HepG2 (cell line): Measurements from ENCODE around the gene IL1B. TPM values are rescaled to one million over a fixed set of nuclear protein-coding genes. Genes with fewer than 3 reads are reported as not detected.

Experiments
- ATAC-seq: fragments of 200-7000 bp; cut with Tn5 transposase; 3 replicates; pipeline ENCODE4 v1.9.1; 2020; ENCODE audit warnings: mild to moderate bottlenecking, moderate library complexity
- BruUV-seq: library from RNA; stranded (reverse); fragments of 400-500 nt; replicated peaks from 2 replicates; lab custom pipeline; 2021; lab: Mats Ljungman, UMichigan
- CTCF ChIA-PET: fragments of 300-600 bp; formaldehyde crosslinking; extraction: SDS; loops from one replicate; lab custom pipeline; 2021; ENCODE audit warnings: low total read pairs, inconsistent platforms, low intra/inter-chr PET ratio; lab: Yijun Ruan, JAX
- POLR2A ChIA-PET: fragments of 350-600 bp; sonication (Branson Sonifier 250); formaldehyde crosslinking; loops from one replicate; lab custom pipeline; 2020; ENCODE audit warnings: antibody characterized with exemption, inconsistent platforms; lab: Yijun Ruan, JAX
- DNase-seq: peaks from one replicate; pipeline ENCODE4 v3.0.0-alpha.2; 2015; ENCODE audit warnings: low spot score
- FAIRE-seq: peaks from 3 replicates; lab custom pipeline; 2011; peaks lifted over from hg19 to GRCh38; lab: Jason Lieb, UNC
- H2AFZ ChIP-seq: one replicate; pipeline ENCODE4 v1.6.1; 2011; ENCODE audit warnings: low read length, inconsistent platforms
- H3K27ac ChIP-seq: fragments of 300-600 bp; 3 replicates; pipeline ENCODE4 v1.8.0; 2011; ENCODE audit warnings: mixed run types, mild to moderate bottlenecking, mixed read lengths, low read length, inconsistent platforms; ENCODE audit not compliant: insufficient read depth; ENCODE audit errors: extremely low read length
- H3K27me3 ChIP-seq, 2 experiments: fragments of 200-600 bp in 1 of 2; 2 replicates in 1 of 2; 3 replicates in 1 of 2; pipeline versions ENCODE4 v1.6.0 to v1.8.0; 2011; ENCODE audit warnings: low read length in 2 of 2, mild to moderate bottlenecking in 2 of 2, moderate library complexity in 2 of 2, inconsistent platforms in 1 of 2; ENCODE audit not compliant: insufficient read depth in 2 of 2, control insufficient read depth in 1 of 2
- H3K36me3 ChIP-seq, 2 experiments: fragments of 200-600 bp in 1 of 2; replicated peaks in 1 of 2; 2 replicates in 1 of 2; 3 replicates in 1 of 2; pipeline versions ENCODE4 v1.5.1 to v1.8.0; 2011; ENCODE audit warnings: low read length in 2 of 2, inconsistent platforms in 1 of 2; ENCODE audit not compliant: insufficient read depth in 2 of 2, control insufficient read depth in 1 of 2
- H3K4me1 ChIP-seq: 2 replicates; pipeline ENCODE4 v1.5.1; 2012; ENCODE audit warnings: low read length, inconsistent platforms; ENCODE audit not compliant: insufficient read depth
- H3K4me2 ChIP-seq: 2 replicates; pipeline ENCODE4 v1.6.0; 2011; ENCODE audit warnings: low read depth, low read length, inconsistent platforms
- H3K4me3 ChIP-seq, 3 experiments: fragments of 200-600 bp in 1 of 3; sonication (generic), shearing (Covaris generic) in 1 of 3; replicated peaks in 1 of 3; 2 replicates each; pipeline ENCODE4 v1.5.1; 2011 to 2016; ENCODE audit warnings: low read length in 3 of 3, inconsistent platforms in 2 of 3, low read depth in 2 of 3, mild to moderate bottlenecking in 2 of 3, control low read depth in 1 of 3, mixed read lengths in 1 of 3; ENCODE audit not compliant: insufficient read depth in 1 of 3
- H3K79me2 ChIP-seq: one replicate; pipeline ENCODE4 v1.6.1; 2011; ENCODE audit warnings: low read length, inconsistent platforms; ENCODE audit not compliant: insufficient read depth
- H3K9ac ChIP-seq: 2 replicates; pipeline ENCODE4 v1.6.0; 2011; ENCODE audit warnings: mild to moderate bottlenecking, low read depth, low read length, inconsistent platforms; ENCODE audit not compliant: insufficient read depth
- H3K9me3 ChIP-seq: 2 replicates; pipeline ENCODE4 v1.5.1; 2012; ENCODE audit warnings: mild to moderate bottlenecking, low read length
- H4K20me1 ChIP-seq: 2 replicates; pipeline ENCODE4 v1.6.0; 2011; ENCODE audit warnings: inconsistent platforms, mild to moderate bottlenecking, low read length, moderate library complexity; ENCODE audit not compliant: insufficient read depth
- ARNTL ChIP-seq: sonication (generic); formaldehyde crosslinking; IDR thresholded peaks from 2 replicates; pipeline ENCODE4 v1.4.0; 2020; ENCODE audit warnings: mild to moderate bottlenecking, missing genetic modification reagents
- FOXA3 ChIP-seq: IDR thresholded peaks from 2 replicates; pipeline ENCODE4 v1.6.1; 2016; ENCODE audit warnings: missing genetic modification reagents, missing compliant biosample characterization
- KDM6A ChIP-seq: IDR thresholded peaks from 2 replicates; pipeline ENCODE4 v1.6.1; 2016; ENCODE audit warnings: low read depth
- MTF2 ChIP-seq: sonication (generic); formaldehyde crosslinking; IDR thresholded peaks from 2 replicates; pipeline ENCODE4 v1.5.0; 2020; ENCODE audit warnings: missing genetic modification reagents, borderline replicate concordance
- SMAD3 ChIP-seq: sonication (generic); formaldehyde crosslinking; IDR thresholded peaks from 2 replicates; pipeline ENCODE4 v1.4.0; 2020; ENCODE audit warnings: missing genetic modification reagents
- ZFY ChIP-seq: sonication (generic); formaldehyde crosslinking; IDR thresholded peaks from 2 replicates; pipeline ENCODE4 v1.4.0; 2020; ENCODE audit warnings: missing genetic modification reagents
- ZIK1 ChIP-seq: sonication (generic); formaldehyde crosslinking; IDR thresholded peaks from 2 replicates; pipeline ENCODE4 v1.5.0; 2020; ENCODE audit warnings: mild to moderate bottlenecking, low read depth, missing genetic modification reagents, borderline replicate concordance
- ZNF160 ChIP-seq: sonication (generic); formaldehyde crosslinking; IDR thresholded peaks from 2 replicates; pipeline ENCODE4 v1.8.0; 2022; ENCODE audit warnings: mild to moderate bottlenecking, inconsistent platforms, missing genetic modification reagents
- ZNF337 ChIP-seq: sonication (generic); formaldehyde crosslinking; IDR thresholded peaks from 2 replicates; pipeline ENCODE4 v1.5.1; 2020; ENCODE audit warnings: missing genetic modification reagents, low read depth, mild to moderate bottlenecking, borderline replicate concordance
- ZNF33A ChIP-seq: sonication (generic); formaldehyde crosslinking; IDR thresholded peaks from 2 replicates; pipeline ENCODE4 v1.5.1; 2020; ENCODE audit warnings: missing genetic modification reagents, mild to moderate bottlenecking, moderate library complexity, borderline replicate concordance
- ZNF547 ChIP-seq: sonication (generic); formaldehyde crosslinking; IDR thresholded peaks from 2 replicates; pipeline ENCODE4 v1.5.1; 2020; ENCODE audit warnings: mild to moderate bottlenecking, missing genetic modification reagents
- ZNF549 ChIP-seq: sonication (generic); formaldehyde crosslinking; IDR thresholded peaks from 2 replicates; pipeline ENCODE4 v1.5.0; 2020; ENCODE audit warnings: missing genetic modification reagents
- ZNF567 ChIP-seq: sonication (generic); formaldehyde crosslinking; IDR thresholded peaks from 2 replicates; pipeline ENCODE4 v1.8.1; 2023; ENCODE audit warnings: mild to moderate bottlenecking, missing genetic modification reagents, borderline replicate concordance
- ZNF7 ChIP-seq: IDR thresholded peaks from 2 replicates; pipeline ENCODE4 v1.6.1; 2016; ENCODE audit warnings: missing biosample characterization, missing genetic modification reagents
- ZSCAN22 ChIP-seq: sonication (generic); formaldehyde crosslinking; IDR thresholded peaks from 2 replicates; pipeline ENCODE4 v1.4.0; 2020; ENCODE audit warnings: mild to moderate bottlenecking, missing genetic modification reagents
- WGBS: methylation state at CpG from one replicate; pipeline ENCODE4 v1.1.6; 2017; ENCODE audit warnings: low lambda C conversion rate; 5-methylcytosine and 5-hydroxymethylcytosine counted together
- in situ Hi-C: cut with HindIII; loops from 2 replicates; pipeline ENCODE4 v1.10.0; 2017; ENCODE audit warnings: low pct_unique_long_range_greater_than_20kb; ENCODE audit not compliant: extremely low pct_ligation_motif_present
- intact Hi-C: fragments of 100-400 bp; cut with micrococcal nuclease; formaldehyde crosslinking; loops from one replicate; pipeline ENCODE4 v1.10.0; 2022; ENCODE audit not compliant: unreplicated experiment
- polyA plus RNA-seq, 8 experiments: library from polyadenylated mRNA; depleted of rRNA in 3 of 8; stranded (reverse) in 7 of 8; unstranded in 1 of 8; fragments of >200 nt; fragmentation: Illumina TruSeq in 4 of 8; extraction: Trizol in 4 of 8; gene quantifications; 2 replicates each; pipeline versions ENCODE4 v1.2.1 to v1.2.3, GENCODE V29; 2011 to 2016; ENCODE audit warnings: low read depth in 4 of 8, missing spikeins in 1 of 8, mixed read lengths in 1 of 8; ENCODE audit not compliant: insufficient read depth in 1 of 8
- total RNA-seq, 5 experiments: library from RNA; depleted of rRNA; stranded (reverse); fragments of >200 nt; fragmentation: Illumina TruSeq; extraction: Trizol; gene quantifications; 2 replicates each; pipeline ENCODE4 v1.2.3, GENCODE V29; 2016; ENCODE audit warnings: low read depth in 1 of 5
- TF ChIP-seq, protein P1 (sequence below): sonication (generic); formaldehyde crosslinking; IDR thresholded peaks from 2 replicates; pipeline ENCODE4 v1.4.0; 2020; ENCODE audit warnings: mild to moderate bottlenecking, missing genetic modification reagents
- TF ChIP-seq, protein P2 (sequence below): sonication (generic); formaldehyde crosslinking; conservative IDR thresholded peaks from 2 replicates; pipeline ENCODE4 v1.5.0; 2020; ENCODE audit warnings: missing genetic modification reagents
- TF ChIP-seq, protein P3 (sequence below): sonication (generic); formaldehyde crosslinking; IDR thresholded peaks from 2 replicates; pipeline ENCODE4 v1.4.0; 2020; ENCODE audit warnings: low read depth, mild to moderate bottlenecking, missing genetic modification reagents

IL1B gene
- total and polyA plus RNA-seq, 2 of the 13 experiments (the other 11 are each of a cell fraction or from before 2014, with no cell fraction given): 0.18 TPM; not detected in 1

DNA sequence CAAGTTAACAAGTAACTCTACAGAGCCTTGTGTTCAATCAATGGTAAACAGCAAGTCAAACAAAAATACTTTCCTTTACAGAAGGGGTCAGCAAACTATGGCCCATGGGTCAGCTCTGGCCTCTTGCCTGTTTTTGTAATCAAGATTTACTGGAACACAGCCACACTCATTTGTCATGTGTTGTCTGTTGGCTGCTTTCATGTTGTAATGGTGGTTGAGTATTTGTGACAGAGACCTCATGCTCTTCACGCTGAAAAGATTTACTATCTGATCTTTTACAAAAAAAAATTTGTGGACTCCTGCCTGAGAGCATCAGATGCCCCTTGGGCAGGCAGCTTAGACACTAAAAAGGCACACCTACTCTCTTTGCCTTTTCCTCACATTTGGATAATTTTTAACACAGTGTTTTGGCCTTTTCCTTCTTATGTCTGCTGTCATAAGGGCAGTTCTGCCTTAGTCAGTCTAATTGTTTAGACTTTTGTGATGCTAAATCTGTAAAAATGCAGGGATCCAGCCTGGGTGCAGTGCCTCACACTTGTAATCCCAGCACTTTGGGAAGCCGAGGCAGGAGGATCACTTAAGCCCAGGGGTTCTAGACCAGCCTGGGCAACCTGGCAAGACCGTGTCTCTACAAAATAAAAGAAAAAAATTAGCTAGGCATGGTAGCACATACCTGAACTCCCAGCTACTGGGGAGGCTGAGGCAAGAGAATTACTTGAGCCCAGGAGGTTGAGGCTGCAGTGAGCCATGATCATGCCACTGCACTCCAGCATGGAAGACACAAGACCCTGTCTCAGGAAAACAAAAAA is 18.3 kb downstream of the IL1B start:
- Histone ChIP-seq H3K36me3 (no peaks in the 10 kb centered on the region), H2AFZ (no peak overlapping the region), H4K20me1 (no peaks in the 10 kb centered on the region), H3K27me3 (no peaks in the 10 kb centered on the region), H3K9ac (peak overlapping the region; percentile 71), H3K9me3 (no peaks in the 10 kb centered on the region), H3K27ac (peak overlapping the region; percentile 91), H3K4me2 (peak overlapping the region; percentile 67), H3K4me1 (peaks cover 79% of the 10 kb centered on the region), H3K79me2 (no peaks in the 10 kb centered on the region), H3K4me3 (0 out of 6 replicates have a peak overlapping the region, but pooled peaks of 1 of the 3 experiments have one; percentile 39)
- ATAC-seq (peak; percentile 88), FAIRE-seq (peak; percentile 80), DNase-seq (peak; percentile 96)
- ChIA-PET POLR2A (interaction anchor here (0.5 to 2.3 kb wide), 5 partner anchors 9 to 298 kb away, joined by 3 to 10 read pairs (median 4); no protein-coding TSS in a partner anchor), CTCF (no interaction called here)
- intact Hi-C loops: loop anchor here (1.0 to 2.0 kb wide), 2 partner anchors 9 to 13 kb away; no protein-coding TSS in a partner anchor
- TSS peak; percentile 82 for BruUV-seq
- in situ Hi-C loops: no loop called here
- WGBS: 6% methylated on average over 3 of the region's 3 CpGs
- peak; percentile 85 for TF ChIP-seq ARNTL (CRISPR knock-in tag)
- peak; percentile 35; the same call in 1 of the 2 replicates for TF ChIP-seq ZNF33A
- no peak for TF ChIP-seq MTF2 (CRISPR knock-in tag)
- TF ChIP-seq ZNF567 (CRISPR knock-in tag): no peak
- peak; percentile 75; the same call in 1 of the 2 replicates for TF ChIP-seq ZNF547
- peak; percentile 99 for TF ChIP-seq FOXA3 (CRISPR knock-in tag)
- peak; percentile 99 for TF ChIP-seq SMAD3
- TF ChIP-seq, protein P1, sequence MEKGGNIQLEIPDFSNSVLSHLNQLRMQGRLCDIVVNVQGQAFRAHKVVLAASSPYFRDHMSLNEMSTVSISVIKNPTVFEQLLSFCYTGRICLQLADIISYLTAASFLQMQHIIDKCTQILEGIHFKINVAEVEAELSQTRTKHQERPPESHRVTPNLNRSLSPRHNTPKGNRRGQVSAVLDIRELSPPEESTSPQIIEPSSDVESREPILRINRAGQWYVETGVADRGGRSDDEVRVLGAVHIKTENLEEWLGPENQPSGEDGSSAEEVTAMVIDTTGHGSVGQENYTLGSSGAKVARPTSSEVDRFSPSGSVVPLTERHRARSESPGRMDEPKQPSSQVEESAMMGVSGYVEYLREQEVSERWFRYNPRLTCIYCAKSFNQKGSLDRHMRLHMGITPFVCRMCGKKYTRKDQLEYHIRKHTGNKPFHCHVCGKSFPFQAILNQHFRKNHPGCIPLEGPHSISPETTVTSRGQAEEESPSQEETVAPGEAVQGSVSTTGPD (CRISPR knock-in tag): 0 out of 2 replicates have a peak, but pooled peaks have one; percentile 47
- no peak for TF ChIP-seq ZIK1 (CRISPR knock-in tag)
- TF ChIP-seq, protein P2, sequence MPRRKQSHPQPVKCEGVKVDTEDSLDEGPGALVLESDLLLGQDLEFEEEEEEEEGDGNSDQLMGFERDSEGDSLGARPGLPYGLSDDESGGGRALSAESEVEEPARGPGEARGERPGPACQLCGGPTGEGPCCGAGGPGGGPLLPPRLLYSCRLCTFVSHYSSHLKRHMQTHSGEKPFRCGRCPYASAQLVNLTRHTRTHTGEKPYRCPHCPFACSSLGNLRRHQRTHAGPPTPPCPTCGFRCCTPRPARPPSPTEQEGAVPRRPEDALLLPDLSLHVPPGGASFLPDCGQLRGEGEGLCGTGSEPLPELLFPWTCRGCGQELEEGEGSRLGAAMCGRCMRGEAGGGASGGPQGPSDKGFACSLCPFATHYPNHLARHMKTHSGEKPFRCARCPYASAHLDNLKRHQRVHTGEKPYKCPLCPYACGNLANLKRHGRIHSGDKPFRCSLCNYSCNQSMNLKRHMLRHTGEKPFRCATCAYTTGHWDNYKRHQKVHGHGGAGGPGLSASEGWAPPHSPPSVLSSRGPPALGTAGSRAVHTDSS (CRISPR knock-in tag): no peak
- TF ChIP-seq ZSCAN22 (CRISPR knock-in tag): no peak; the same call in 1 of the 2 replicates
- peak; percentile 89 for TF ChIP-seq KDM6A (CRISPR knock-in tag)
- no peak for TF ChIP-seq ZNF160 (CRISPR knock-in tag)
- TF ChIP-seq, protein P3, sequence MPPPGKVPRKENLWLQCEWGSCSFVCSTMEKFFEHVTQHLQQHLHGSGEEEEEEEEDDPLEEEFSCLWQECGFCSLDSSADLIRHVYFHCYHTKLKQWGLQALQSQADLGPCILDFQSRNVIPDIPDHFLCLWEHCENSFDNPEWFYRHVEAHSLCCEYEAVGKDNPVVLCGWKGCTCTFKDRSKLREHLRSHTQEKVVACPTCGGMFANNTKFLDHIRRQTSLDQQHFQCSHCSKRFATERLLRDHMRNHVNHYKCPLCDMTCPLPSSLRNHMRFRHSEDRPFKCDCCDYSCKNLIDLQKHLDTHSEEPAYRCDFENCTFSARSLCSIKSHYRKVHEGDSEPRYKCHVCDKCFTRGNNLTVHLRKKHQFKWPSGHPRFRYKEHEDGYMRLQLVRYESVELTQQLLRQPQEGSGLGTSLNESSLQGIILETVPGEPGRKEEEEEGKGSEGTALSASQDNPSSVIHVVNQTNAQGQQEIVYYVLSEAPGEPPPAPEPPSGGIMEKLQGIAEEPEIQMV (CRISPR knock-in tag): 0 out of 2 replicates have a peak, but pooled peaks have one; percentile 41
- TF ChIP-seq ZNF7: no peak
- TF ChIP-seq ZNF337 (CRISPR knock-in tag): no peak
- TF ChIP-seq ZNF549 (CRISPR knock-in tag): no peak
- peak; percentile 22; the same call in 1 of the 2 replicates for TF ChIP-seq ZFY (CRISPR knock-in tag)
